Medulla oblongata (tissue), 1 donor: ENCODE results near the gene ADAMTS9.

Experiments
- DNase-seq: peaks from one replicate; pipeline ENCODE4 v3.0.0-alpha.2; 2015; ENCODE audit errors: extremely low spot score

ADAMTS9 gene

GRCh38 chr3:64685331-64685799, 2.4 kb downstream of the ADAMTS9 start:
- peak; percentile 27 for DNase-seq

- peak; percentile 32 for DNase-seq
These were observed 3.0 kb downstream of the ADAMTS9 start for GRCh38 chr3:64684715-64685261.

GRCh38 chr3:64681827-64682226, 6.0 kb downstream of the ADAMTS9 start:
- no peak for DNase-seq

- DNase-seq: no peak
These were observed 6.8 kb downstream of the ADAMTS9 start for GRCh38 chr3:64681015-64681414.

DNA sequence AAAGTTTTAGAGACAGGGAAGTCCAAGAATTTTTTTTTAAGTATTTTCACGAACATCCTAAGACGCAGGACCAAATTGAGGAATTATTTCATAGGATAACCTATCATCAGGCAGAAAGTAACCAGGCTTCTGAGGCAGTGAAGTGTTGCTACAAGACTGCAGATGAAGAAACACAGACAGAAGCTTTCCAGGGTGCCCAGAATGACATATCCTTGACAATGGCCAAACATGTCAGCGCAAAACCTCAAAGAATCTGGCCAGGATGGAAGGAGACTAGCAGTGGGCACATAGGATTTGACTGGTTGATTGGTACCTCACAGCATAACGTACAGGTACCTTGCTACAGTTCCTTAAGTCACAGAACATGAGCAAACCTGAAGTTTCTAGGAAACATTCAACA, 7.5 kb downstream of the ADAMTS9 start:
- DNase-seq: no peak

DNA sequence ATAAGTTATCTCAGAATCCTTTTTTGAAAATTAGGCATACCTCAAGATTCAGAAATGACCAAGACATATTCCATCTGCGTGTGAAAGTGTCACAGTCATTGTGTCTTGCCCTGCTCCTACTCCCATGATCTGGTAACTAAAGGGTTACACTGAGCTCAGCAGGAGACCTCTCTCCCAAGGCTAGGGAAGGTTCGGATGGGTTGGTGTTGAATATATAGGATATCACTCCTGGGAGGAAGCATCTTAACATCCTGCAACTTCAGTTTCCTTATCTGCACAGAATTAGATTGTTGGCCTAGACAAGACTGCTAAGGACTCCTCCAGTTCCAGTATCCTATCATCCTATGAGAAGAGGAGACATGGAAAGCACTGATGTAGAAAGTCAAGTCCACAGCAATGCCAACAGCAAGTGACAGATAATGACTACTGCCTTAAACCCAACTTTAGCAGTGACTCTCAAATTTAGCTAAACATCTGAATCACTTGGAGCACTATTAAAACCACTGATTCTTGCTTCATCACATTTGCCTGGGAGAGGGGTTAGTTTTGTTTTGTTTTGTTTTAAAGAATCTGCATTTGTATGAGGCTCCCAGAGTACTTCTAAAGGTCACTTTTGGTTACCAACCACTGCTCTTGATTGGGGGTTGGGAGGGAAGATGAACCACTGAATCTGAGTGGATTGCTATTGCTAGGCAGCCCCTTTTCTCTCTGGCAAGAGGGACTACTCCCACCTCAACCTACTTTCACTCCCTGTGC, 9.7 kb downstream of the ADAMTS9 start:
- DNase-seq: no peak

DNA sequence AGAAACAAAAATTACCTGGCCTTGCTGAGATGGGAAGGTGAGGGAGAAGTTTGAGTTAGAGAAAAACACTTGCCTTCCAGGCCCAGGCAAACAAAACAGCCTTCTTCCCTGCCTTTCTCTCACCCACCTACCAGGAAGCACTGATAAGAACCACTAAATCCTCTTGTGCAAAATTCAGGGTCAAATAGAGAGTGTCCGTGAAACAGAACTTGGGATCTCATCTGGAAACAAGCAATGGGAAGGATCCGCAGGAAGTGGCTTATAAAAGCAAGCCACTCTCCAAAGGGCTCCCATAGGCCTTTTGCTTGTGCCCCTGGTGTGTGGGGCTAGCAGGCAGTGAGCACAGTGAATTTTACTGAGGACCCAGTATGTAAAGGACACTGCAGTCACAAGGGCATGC, 11.0 kb downstream of the ADAMTS9 start:
- DNase-seq: no peak

DNA sequence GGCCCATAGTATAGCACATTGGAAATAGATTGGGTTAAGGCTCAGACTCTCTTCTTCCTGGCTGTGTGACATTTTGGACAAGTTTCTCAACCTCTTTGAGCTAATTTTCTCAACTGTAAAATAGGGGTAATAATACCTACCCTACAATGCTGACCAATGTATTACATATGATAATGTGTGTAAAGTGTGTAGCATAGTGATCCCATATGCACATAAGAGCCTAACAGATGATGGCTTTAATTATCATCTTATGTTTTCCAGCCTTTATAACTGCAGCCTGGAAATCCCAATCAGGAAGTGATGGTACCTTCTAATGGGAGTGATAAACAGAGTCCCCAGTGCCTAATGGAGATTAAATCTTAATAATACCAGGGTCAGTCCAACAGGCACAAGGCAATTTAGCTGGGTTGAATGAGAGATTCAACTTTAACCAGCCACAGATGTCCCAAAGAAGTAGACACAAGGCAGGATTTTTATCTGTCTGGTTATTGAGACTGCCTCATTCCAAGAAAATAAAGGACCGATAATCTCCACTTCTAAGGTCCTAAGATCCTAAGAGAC, 12.0 kb downstream of the ADAMTS9 start:
- no peak for DNase-seq

DNA sequence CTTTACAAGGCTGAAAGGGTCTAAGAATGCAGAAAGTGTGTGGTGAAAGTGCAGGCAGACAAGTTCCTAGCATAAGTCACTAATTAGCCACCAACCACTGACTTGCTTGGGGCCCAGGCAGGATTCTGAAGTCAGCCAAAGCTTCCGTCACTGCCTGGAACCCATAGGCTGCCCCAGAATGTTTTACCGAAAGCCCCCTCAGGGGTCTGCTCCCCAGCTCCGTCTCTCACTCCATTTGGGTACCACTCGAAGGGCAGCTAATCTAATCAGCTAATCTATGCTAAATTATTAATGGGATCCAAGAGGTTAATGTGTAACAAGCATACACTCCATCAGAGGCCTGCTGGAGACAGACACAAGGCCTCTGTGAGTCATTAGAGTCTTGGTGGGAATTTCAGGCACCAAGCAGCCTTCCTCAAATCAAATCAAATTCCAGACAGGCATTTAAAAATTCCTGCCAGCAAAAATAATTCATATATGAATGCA, 13.2 kb downstream of the ADAMTS9 start:
- no peak for DNase-seq

DNA sequence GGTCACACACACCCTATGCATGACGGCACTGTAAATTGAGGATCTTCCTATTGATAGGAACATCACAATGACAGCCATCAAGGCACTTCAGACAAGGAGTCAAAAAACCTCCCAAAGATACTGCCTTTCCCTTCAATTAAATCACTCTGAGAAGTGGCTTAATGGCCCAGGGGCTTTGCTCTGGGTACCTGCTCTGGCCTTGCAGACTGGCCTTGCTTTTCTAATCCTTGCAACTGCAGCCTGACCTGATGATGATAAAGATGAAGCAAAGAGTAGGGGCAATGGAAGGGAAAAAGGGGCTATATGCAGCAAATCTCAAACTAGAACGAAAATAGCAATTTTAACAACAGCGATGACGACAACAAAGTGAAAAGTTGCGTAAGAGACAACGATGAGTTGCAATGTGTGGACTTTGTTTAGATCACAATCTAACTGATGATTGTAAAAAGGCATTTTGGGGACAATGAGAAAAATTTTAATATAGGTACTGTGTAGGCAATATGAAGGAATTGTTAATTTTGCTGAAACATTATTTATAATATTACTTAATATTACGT, 14.6 kb downstream of the ADAMTS9 start:
- no peak for DNase-seq

- DNase-seq: no peak
These were observed 19.0 kb downstream of the ADAMTS9 start for GRCh38 chr3:64668582-64669510.

DNA sequence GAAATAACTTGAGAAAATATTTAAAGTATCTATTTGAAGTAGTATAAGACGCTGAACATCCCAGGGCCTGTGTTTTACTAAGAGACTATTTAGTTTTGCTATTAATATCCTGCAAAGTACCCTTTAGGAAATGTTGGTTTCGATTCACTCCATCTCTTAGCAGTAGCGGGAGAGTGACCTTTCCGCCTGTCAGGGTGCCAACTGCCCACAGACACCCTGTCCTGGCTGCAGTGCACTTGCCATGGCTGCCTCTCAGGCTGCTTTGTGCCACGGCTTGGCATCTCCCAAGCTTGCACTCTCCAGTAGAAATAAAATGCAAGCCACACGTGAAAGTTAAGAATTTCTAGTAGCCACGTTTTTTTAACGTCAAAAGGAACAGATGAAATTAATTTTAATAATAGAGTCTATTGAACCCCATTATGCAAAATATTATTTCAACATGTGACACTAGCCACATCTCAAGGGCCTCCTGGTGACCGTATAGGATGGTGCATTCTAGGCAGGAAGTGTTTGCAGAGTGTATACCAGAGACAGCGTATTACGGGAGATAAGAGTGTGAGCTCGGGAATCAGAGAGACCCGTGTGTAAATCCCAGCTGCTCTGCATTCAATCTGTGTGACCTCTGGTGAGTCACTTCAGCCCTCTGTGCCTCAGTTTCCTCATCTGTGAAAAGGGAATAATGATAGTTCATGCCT, 19.8 kb downstream of the ADAMTS9 start:
- peak; percentile 55 for DNase-seq

GRCh38 chr3:64667138-64667537, 20.7 kb downstream of the ADAMTS9 start:
- peak; percentile 6 for DNase-seq

GRCh38 chr3:64666171-64666588, 21.6 kb downstream of the ADAMTS9 start:
- DNase-seq: no peak

GRCh38 chr3:64664397-64664796, 23.4 kb downstream of the ADAMTS9 start:
- no peak for DNase-seq

GRCh38 chr3:64659617-64659978, 28.2 kb downstream of the ADAMTS9 start:
- DNase-seq: no peak

GRCh38 chr3:64658001-64658400, 29.8 kb downstream of the ADAMTS9 start:
- no peak for DNase-seq

DNA sequence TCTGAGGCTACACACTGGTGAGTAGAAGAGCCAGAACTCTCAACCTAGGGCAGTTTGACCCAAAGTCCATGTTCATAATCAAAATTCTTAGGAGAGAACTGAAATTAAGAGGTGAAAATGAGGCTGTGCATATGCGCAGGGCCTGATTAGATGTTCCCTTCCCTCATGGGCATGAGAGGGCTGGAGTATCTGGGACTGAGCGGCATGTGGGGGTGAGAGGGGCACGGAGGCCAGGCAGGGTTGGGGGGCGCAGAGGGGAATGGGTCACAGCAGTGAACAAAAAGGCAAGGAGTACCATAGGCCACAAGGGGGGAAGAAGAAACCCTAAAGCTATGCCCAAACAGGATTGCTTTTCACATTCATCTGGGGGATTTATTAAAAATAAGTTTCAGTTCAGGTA, 31.3 kb downstream of the ADAMTS9 start:
- DNase-seq: no peak

GRCh38 chr3:64655160-64655559, 32.6 kb downstream of the ADAMTS9 start:
- DNase-seq: no peak

DNA sequence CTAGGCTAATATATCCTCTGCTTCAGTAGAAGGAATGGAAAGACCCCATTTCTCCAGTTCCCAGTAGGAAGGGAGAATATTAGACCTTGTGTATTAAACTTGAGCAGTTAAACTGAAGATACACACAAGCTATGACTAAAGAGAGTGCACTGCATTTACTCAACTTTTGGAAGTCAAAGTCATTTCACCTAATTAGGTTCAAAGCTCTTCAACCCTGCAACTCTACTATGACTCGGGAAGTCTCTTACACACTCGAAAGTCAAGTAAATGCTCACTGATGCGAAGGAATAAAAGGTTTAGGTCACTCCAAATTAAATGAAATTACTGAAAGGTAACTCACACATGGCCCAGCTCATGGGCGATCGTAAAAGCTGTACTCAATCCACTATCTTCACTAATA, 33.8 kb downstream of the ADAMTS9 start:
- no peak for DNase-seq

- DNase-seq: no peak
These were observed 34.7 kb downstream of the ADAMTS9 start for GRCh38 chr3:64653101-64653500.
